Peyer's patch (tissue), 4 donors: ENCODE results near the gene FITM1. TPM values are rescaled to one million over a fixed set of nuclear protein-coding genes. Genes with fewer than 3 reads are reported as not detected.

ENCODE experiments used
- DNase-seq, 3 donors: peaks; one replicate each; pipeline ENCODE4 v3.0.0-alpha.2; 2017 to 2019
- H3K27ac ChIP-seq, 4 donors: fragments of 200-600 bp; sonication (generic); one replicate each; pipeline ENCODE4 v1.5.1; 2016 to 2019
- H3K27me3 ChIP-seq, 2 donors: fragments of 200-600 bp; sonication (generic); one replicate each; pipeline ENCODE4 v1.5.1; 2019
- H3K36me3 ChIP-seq, 3 donors: fragments of 200-600 bp; sonication (generic); one replicate each; pipeline ENCODE4 v1.5.1; 2016 to 2019
- H3K4me1 ChIP-seq, 4 donors: fragments of 200-600 bp; sonication (generic); one replicate each; pipeline ENCODE4 v1.5.1; 2016 to 2019
- H3K4me3 ChIP-seq, 4 donors: fragments of 200-600 bp; sonication (generic); 1 replicate in 3 of 4; 2 replicates in 1 of 4; pipeline ENCODE4 v1.5.1; 2016 to 2019; ENCODE audit warnings: mild to moderate bottlenecking in 1 of 4
- H3K9me3 ChIP-seq, 4 donors: fragments of 200-600 bp; sonication (generic); one replicate each; pipeline ENCODE4 v1.5.1; 2016 to 2019; ENCODE audit warnings: mild to moderate bottlenecking in 1 of 4
- POLR2A ChIP-seq, 2 donors: fragments of 450-650 bp; IDR thresholded peaks; one replicate each; pipeline ENCODE4 v1.5.1; 2017; ENCODE audit warnings: antibody characterized with exemption in 2 of 2, mild to moderate bottlenecking in 2 of 2, moderate library complexity in 2 of 2
- total RNA-seq, 4 donors: library from RNA; depleted of rRNA; stranded (reverse); fragments of >200 nt; gene quantifications; one replicate each; pipeline ENCODE4 v1.1.0, GENCODE V29; 2016
- TF ChIP-seq, protein P1 (sequence below), 6 experiments: fragments of 450-650 bp in 4 of 6; fragments of 200-600 bp in 2 of 6; sonication (generic) in 1 of 6; IDR thresholded peaks; one replicate each; pipeline ENCODE4 v1.5.1; 2017 to 2019; ENCODE audit warnings: antibody characterized with exemption in 6 of 6, mild to moderate bottlenecking in 3 of 6, moderate library complexity in 1 of 6

FITM1 gene
- total RNA-seq, 4 donors from 2014 or later = 2.6 to 11.3 (median 3.9) TPM; not detected in 1

DNA sequence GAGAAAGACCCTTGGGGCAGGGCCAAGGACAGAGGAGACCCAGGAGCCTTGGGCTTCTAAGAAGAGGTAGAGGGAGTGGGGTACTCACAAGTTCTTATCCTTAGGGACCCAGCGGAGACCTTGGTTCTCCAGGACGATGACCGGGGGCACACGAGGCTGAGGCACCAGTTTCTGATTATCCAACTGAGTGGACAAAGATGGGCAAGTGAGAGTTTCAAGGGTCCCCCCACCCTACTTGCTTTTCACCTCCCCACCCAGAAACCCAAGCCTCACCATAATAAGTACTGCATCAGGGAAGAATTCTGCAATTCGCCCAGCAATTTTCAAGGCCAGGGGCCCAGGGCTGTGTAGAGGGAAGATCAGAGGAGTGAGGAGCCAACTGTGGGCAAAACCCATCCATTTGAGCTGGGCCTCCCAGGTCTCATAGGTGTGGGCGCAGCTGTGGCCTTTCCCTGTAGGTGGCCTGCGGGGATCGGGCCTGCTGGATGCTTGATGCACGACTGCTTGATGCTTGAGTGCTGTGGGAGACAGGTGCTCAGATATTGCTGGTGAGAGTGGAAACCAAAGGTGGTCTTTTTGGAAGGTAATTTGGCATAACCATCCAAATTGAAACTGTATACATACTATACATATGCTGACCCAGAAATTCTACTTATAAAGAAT, 8.9 kb downstream of the FITM1 start:
- TF ChIP-seq, protein P1, sequence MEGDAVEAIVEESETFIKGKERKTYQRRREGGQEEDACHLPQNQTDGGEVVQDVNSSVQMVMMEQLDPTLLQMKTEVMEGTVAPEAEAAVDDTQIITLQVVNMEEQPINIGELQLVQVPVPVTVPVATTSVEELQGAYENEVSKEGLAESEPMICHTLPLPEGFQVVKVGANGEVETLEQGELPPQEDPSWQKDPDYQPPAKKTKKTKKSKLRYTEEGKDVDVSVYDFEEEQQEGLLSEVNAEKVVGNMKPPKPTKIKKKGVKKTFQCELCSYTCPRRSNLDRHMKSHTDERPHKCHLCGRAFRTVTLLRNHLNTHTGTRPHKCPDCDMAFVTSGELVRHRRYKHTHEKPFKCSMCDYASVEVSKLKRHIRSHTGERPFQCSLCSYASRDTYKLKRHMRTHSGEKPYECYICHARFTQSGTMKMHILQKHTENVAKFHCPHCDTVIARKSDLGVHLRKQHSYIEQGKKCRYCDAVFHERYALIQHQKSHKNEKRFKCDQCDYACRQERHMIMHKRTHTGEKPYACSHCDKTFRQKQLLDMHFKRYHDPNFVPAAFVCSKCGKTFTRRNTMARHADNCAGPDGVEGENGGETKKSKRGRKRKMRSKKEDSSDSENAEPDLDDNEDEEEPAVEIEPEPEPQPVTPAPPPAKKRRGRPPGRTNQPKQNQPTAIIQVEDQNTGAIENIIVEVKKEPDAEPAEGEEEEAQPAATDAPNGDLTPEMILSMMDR (IDR thresholded peaks at IDR 0.05) = no peak
- no peak for TF ChIP-seq POLR2A (IDR thresholded peaks at IDR 0.05)
- H3K4me3 ChIP-seq = peak overlapping the region in 2 of 4 donors; percentile 24 to 84
- no peaks in the 10 kb centered on the region for H3K9me3 ChIP-seq
- H3K4me1 ChIP-seq = peaks cover 0 to 65% (median 17%) of the 10 kb centered on the region in 4 donors
- peaks cover 0 to 22% (median 3%) of the 10 kb centered on the region in 3 donors for H3K36me3 ChIP-seq
- no peak for DNase-seq
- H3K27ac ChIP-seq = no peak overlapping the region
- H3K27me3 ChIP-seq = no peaks in the 10 kb centered on the region

DNA sequence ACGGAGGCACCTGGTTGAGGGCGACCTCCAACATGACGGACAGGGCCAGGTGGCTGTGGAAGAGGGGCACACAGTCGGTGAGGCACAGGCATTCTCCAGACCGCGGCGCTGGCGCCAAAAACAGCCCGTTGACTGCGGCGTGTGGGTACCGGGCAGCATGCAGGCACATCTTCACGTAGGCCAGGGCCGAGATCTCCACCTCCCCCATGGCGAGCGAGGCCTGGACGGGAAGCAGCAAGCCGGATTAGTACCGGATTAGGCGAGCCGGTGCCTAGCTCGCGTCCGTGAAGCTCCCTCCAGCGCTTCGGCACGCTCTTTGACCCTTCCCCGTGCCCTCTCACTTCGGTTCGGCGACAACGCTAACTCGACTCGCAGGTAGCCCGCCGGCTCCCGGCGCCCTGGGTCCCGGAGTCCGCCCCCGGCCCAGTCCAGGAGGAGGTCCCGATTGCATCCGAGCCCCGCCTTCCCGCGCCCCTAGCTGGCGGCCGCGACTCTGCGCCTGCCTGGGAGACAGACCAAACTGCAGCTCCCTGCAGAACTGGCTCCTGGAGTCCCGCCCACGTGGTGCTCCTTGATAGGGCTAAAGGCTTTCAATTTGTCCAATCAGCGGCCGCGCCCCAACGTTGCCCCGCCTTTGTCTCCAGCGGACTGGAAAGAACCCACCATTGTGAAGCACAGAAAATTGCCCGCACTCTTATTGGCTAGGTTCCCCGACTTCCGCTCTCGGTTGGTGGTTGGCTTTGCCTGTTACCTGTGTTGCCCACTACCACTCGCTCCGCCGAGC, 10.8 kb downstream of the FITM1 start, which contains the start of gene EMC9:
TSS of gene EMC9 (minus strand) at position 495 of the 784 bp plus-strand sequence. CDS start at position 208, 287 bp downstream.
- DNase-seq = peak; percentile 100
- H3K4me1 ChIP-seq = peaks cover 0 to 73% (median 21%) of the 10 kb centered on the region in 4 donors
- H3K36me3 ChIP-seq = peaks cover 0 to 22% (median 3%) of the 10 kb centered on the region in 3 donors
- H3K27ac ChIP-seq = peak within 1 kb of the TSS; percentile 80 to 99 (median 94)
- peak within 1 kb of the TSS; percentile 73 to 89 (median 86) for H3K4me3 ChIP-seq
- H3K27me3 ChIP-seq = no peaks in the 10 kb centered on the region
- TF ChIP-seq, protein P1 (IDR thresholded peaks at IDR 0.05) = peak; percentile 50 to 91 (median 75)
- TF ChIP-seq POLR2A (IDR thresholded peaks at IDR 0.05) = peak; percentile 58 to 92
- no peaks in the 10 kb centered on the region for H3K9me3 ChIP-seq

DNA sequence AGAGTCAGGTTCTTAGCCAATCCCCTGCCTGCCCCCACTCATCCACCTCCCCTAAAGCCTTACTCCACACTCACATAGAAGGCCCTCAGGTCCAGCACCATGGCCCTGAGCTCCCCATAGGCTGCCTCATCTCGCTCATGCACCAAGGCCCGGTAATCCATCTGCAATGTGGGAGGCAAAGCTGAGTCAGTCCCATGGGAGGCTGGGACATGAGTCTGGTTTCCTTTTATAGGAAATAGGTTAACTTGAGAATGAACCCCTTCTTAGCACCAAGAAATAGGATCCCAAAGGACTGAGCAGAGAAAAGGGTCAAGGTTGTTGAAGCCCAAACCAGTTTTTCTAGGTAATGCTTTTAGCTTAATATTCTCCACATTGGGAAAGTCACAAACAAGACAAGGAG, 13.1 kb downstream of the FITM1 start:
- Histone ChIP-seq H3K4me1 (peaks cover 0 to 60% (median 18%) of the 10 kb centered on the region in 4 donors), H3K27ac (peak overlapping the region in 1 of 4 donors; percentile 12)

DNA sequence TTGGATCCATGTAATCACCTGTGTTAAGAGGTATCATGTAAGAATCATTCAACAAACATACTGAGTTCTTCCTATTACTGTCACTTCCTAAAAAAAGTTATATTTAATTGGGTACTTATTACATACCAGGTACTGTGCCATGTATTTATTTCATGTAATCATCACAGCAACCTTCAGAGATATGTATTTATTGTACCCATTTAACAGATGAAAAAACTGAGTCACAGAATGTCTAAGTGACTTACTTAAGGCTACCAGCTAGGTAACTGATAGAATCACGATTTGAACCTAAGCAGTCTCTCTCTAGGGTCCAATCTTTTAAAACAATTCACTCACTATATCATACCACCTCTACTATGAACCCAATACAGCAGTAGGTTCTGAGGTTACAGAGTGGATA, 14.0 kb downstream of the FITM1 start:
- Histone ChIP-seq H3K4me3 (no peak overlapping the region), H3K4me1 (peaks cover 0 to 56% (median 20%) of the 10 kb centered on the region in 4 donors), H3K9me3 (no peaks in the 10 kb centered on the region), H3K27me3 (no peaks in the 10 kb centered on the region), H3K27ac (peak overlapping the region in 1 of 4 donors; percentile 12), H3K36me3 (peaks cover 0 to 9% (median 0%) of the 10 kb centered on the region in 3 donors)
- no peak for DNase-seq
- TF ChIP-seq, protein P1 (IDR thresholded peaks at IDR 0.05) = no peak
- TF ChIP-seq POLR2A (IDR thresholded peaks at IDR 0.05) = no peak

More for the DNA sequence above, 13.1 kb downstream of the FITM1 start:
- peaks cover 0 to 10% (median 3%) of the 10 kb centered on the region in 3 donors for H3K36me3 ChIP-seq
- H3K4me3 ChIP-seq = no peak overlapping the region
- TF ChIP-seq POLR2A (IDR thresholded peaks at IDR 0.05) = no peak
- TF ChIP-seq, protein P1 (IDR thresholded peaks at IDR 0.05) = no peak
- H3K9me3 ChIP-seq = no peaks in the 10 kb centered on the region
- no peak for DNase-seq
- no peaks in the 10 kb centered on the region for H3K27me3 ChIP-seq

DNA sequence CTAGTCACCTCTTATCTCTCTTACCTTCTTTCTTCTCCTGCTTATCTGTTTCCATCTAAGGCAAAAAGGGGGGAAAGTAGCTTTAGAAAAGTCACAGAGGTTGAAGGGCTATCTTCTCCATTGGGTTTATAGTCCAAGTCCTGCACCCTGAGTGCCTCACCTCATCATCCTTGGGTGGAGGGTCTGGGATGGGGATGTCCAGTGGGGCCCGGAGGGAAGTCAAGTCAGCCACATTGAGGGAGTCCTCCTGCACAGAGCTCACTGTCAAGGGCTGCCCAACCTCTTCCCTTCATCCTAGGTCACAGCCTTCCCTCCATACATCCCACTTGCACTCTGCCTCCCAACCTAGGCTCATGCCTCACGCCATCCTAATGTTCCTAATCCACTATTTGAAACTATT, 14.8 kb downstream of the FITM1 start:
- H3K36me3 ChIP-seq = peaks cover 0 to 17% (median 0%) of the 10 kb centered on the region in 3 donors
- no peak for DNase-seq
- peak overlapping the region; percentile 73 to 96 (median 78) for H3K4me3 ChIP-seq
- H3K27me3 ChIP-seq = no peaks in the 10 kb centered on the region
- peak overlapping the region; percentile 80 to 96 (median 94) for H3K27ac ChIP-seq
- TF ChIP-seq, protein P1 (IDR thresholded peaks at IDR 0.05) = no peak
- no peak for TF ChIP-seq POLR2A (IDR thresholded peaks at IDR 0.05)
- no peaks in the 10 kb centered on the region for H3K9me3 ChIP-seq
- peaks cover 0 to 49% (median 18%) of the 10 kb centered on the region in 4 donors for H3K4me1 ChIP-seq
